ENCODE measurements around the gene SEMA5B. TPM values are rescaled to one million over a fixed set of nuclear protein-coding genes. Genes with fewer than 3 reads are reported as not detected.

The SEMA5B gene
- total and polyA plus RNA-seq, 2 donors = 2.2 to 10.8 TPM

DNA sequence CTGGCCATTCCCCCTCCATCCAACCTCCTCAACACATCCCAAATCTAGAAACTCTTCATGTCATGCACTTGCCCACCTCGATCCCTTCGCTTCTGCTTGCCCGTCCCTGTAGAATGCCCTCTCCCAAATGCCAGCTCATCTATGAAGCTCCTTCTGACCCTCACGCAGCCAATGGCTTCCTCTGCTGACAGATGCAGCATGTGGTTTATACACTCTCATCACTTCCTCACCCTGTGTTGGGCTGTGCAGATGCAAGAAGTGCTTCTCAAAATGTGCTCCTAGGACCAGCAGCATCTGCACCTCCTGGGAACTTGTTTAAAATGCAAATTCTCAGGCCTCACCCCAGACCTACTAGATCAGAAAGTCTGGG is 51.7 kb downstream of the SEMA5B start:
- no peaks in the 10 kb centered on the region for H3K4me1 ChIP-seq (ENCODE audit: insufficient read depth)
- H3K36me3 ChIP-seq (ENCODE audit: insufficient read depth) = no peaks in the 10 kb centered on the region
- no peak overlapping the region for H3K4me3 ChIP-seq (ENCODE audit: low read depth, low read length)
- no peak for DNase-seq (ENCODE audit: extremely low spot score)
- no peak overlapping the region for H3K27ac ChIP-seq (ENCODE audit: low read depth)
- WGBS = 61% methylated on average over 4 of the region's 4 CpGs

- H3K36me3 ChIP-seq (ENCODE audit: insufficient read depth) = no peaks in the 10 kb centered on the region
- H3K4me1 ChIP-seq (ENCODE audit: insufficient read depth) = no peaks in the 10 kb centered on the region
- peak; percentile 85 for DNase-seq (ENCODE audit: extremely low spot score)
- no peak overlapping the region for H3K27ac ChIP-seq (ENCODE audit: low read depth)
- H3K4me3 ChIP-seq (ENCODE audit: low read depth, low read length) = no peak overlapping the region
- WGBS = 10% methylated on average over 12 of the region's 12 CpGs
Observed at GRCh38 chr3:122975163-122975923, 52.2 kb downstream of the SEMA5B start.

DNA sequence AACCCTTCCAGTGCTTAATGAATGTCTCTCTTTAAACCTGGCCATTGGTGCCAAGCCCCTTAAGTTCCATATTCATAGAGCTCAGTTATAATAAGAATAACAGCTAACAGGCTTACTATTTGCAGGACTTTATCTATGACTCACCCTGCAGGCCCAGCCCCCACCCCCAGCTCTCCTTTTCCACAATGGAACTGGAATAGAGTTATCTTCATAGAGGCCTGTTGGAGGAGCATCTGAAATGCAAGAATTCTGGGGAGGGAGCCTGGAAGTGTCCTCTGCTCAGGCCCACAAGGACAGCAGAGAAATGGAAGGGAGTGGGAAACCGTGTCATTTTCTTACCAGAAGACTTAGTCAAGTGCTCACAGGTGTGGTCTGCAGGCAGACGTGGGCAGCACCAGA is 52.8 kb downstream of the SEMA5B start:
- no peak overlapping the region for H3K4me3 ChIP-seq (ENCODE audit: low read depth, low read length)
- H3K27ac ChIP-seq (ENCODE audit: low read depth) = no peak overlapping the region
- DNase-seq (ENCODE audit: extremely low spot score) = no peak
- H3K4me1 ChIP-seq (ENCODE audit: insufficient read depth) = no peaks in the 10 kb centered on the region
- no peaks in the 10 kb centered on the region for H3K36me3 ChIP-seq (ENCODE audit: insufficient read depth)
- 19% methylated on average over 2 of the region's 2 CpGs for WGBS

- DNase-seq (ENCODE audit: extremely low spot score) = no peak
- WGBS = 86% methylated on average over 12 of the region's 12 CpGs
- Histone ChIP-seq H3K4me3 (ENCODE audit: low read depth, low read length) (no peak overlapping the region), H3K4me1 (ENCODE audit: insufficient read depth) (no peaks in the 10 kb centered on the region), H3K36me3 (ENCODE audit: insufficient read depth) (no peaks in the 10 kb centered on the region), H3K27ac (ENCODE audit: low read depth) (no peak overlapping the region)
Observed at GRCh38 chr3:122973893-122974615, 53.5 kb downstream of the SEMA5B start.

GRCh38 chr3:122972141-122972540 is 55.4 kb downstream of the SEMA5B start:
- Histone ChIP-seq H3K4me3 (ENCODE audit: low read depth, low read length) (no peak overlapping the region), H3K4me1 (ENCODE audit: insufficient read depth) (no peaks in the 10 kb centered on the region), H3K36me3 (ENCODE audit: insufficient read depth) (no peaks in the 10 kb centered on the region), H3K27ac (ENCODE audit: low read depth) (no peak overlapping the region)
- WGBS = 98% methylated on average over 1 of the region's 1 CpG
- no peak for DNase-seq (ENCODE audit: extremely low spot score)

GRCh38 chr3:122969585-122970469 is 57.7 kb downstream of the SEMA5B start:
- H3K4me3 ChIP-seq (ENCODE audit: low read depth, low read length) = no peak overlapping the region
- H3K27ac ChIP-seq (ENCODE audit: low read depth) = no peak overlapping the region
- no peaks in the 10 kb centered on the region for H3K4me1 ChIP-seq (ENCODE audit: insufficient read depth)
- DNase-seq (ENCODE audit: extremely low spot score) = no peak
- WGBS = 33% methylated on average over 10 of the region's 10 CpGs
- H3K36me3 ChIP-seq (ENCODE audit: insufficient read depth) = no peaks in the 10 kb centered on the region

DNA sequence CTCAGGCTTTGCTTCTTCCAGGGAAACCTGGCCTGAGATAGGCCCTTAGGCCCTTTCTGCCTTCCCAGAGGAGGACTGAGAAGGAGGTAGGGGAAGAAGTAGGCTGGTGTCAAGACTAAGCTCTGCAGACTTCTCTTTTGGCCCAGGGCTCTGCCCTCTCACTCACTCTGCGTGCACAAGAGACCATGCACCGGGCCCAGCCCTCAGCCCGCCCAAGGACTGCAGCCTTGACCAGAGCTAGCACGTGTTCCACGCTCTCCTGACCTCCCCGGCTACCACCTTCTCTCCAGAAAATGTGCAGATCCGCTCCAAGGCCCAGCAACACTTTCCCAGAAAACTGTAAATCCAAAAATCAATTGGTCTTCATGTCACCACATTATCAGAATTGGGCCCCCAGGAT is 59.8 kb downstream of the SEMA5B start:
- WGBS = 97% methylated on average over 7 of the region's 7 CpGs
- no peaks in the 10 kb centered on the region for H3K36me3 ChIP-seq (ENCODE audit: insufficient read depth)
- DNase-seq (ENCODE audit: extremely low spot score) = no peak
- H3K4me3 ChIP-seq (ENCODE audit: low read depth, low read length) = no peak overlapping the region
- no peaks in the 10 kb centered on the region for H3K4me1 ChIP-seq (ENCODE audit: insufficient read depth)
- H3K27ac ChIP-seq (ENCODE audit: low read depth) = no peak overlapping the region

- H3K4me1 ChIP-seq (ENCODE audit: insufficient read depth) = no peaks in the 10 kb centered on the region
- no peak overlapping the region for H3K4me3 ChIP-seq (ENCODE audit: low read depth, low read length)
- no peak overlapping the region for H3K27ac ChIP-seq (ENCODE audit: low read depth)
- 93% methylated on average over 4 of the region's 4 CpGs for WGBS
- H3K36me3 ChIP-seq (ENCODE audit: insufficient read depth) = no peaks in the 10 kb centered on the region
- no peak for DNase-seq (ENCODE audit: extremely low spot score)
Observed at GRCh38 chr3:122967356-122967755, 60.2 kb downstream of the SEMA5B start.

DNA sequence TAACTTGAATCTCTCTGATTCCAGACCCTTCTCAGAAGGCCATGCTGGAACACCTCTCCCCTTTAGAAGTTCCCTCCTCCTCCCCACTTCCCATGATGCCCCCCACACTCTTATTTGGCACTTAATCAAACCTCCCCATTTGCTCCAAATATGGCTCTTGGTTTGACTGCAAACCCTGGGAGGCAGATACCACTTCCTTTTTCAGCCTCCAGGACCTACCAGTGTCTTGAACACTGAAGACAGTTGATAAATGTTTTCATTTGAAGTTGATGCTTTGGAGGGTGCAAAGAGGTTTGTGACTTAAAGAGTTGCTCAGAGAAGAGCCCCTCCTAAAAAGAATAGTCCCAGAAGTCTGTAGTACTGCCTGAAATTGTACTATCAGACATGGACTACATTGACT is 61.5 kb downstream of the SEMA5B start:
- H3K4me1 ChIP-seq (ENCODE audit: insufficient read depth) = no peaks in the 10 kb centered on the region

DNA sequence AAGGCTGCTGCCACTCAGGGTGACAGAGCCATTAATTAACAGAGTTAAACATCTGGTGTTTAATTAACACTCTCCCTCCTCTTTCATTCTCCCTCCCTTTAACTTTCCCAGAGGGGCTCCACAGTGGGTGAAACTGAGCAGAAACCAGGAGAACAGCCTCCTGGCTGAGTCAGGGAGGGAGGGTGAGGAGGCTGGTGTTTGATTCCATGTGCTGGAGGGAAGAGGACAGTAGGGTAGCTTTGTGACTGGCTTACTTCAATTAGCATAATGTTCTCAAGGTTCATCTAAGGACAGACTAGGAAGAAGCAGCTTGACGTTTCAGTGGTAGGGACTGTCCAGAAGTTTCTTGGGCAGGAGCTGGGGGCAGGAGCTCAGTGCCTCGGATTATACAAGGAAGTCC is 62.8 kb downstream of the SEMA5B start:
- DNase-seq (ENCODE audit: extremely low spot score) = no peak
- Histone ChIP-seq H3K27ac (ENCODE audit: low read depth) (no peak overlapping the region), H3K36me3 (ENCODE audit: insufficient read depth) (no peaks in the 10 kb centered on the region), H3K4me1 (ENCODE audit: insufficient read depth) (no peaks in the 10 kb centered on the region), H3K4me3 (ENCODE audit: low read depth, low read length) (no peak overlapping the region)
- 39% methylated on average over 2 of the region's 2 CpGs for WGBS

More for the DNA sequence above, 61.5 kb downstream of the SEMA5B start:
- no peak overlapping the region for H3K27ac ChIP-seq (ENCODE audit: low read depth)
- no peak for DNase-seq (ENCODE audit: extremely low spot score)
- H3K36me3 ChIP-seq (ENCODE audit: insufficient read depth) = no peaks in the 10 kb centered on the region
- H3K4me3 ChIP-seq (ENCODE audit: low read depth, low read length) = no peak overlapping the region

GRCh38 chr3:122962149-122962548 is 65.4 kb downstream of the SEMA5B start:
- DNase-seq (ENCODE audit: extremely low spot score) = no peak
- Histone ChIP-seq H3K4me3 (ENCODE audit: low read depth, low read length) (no peak overlapping the region), H3K36me3 (ENCODE audit: insufficient read depth) (no peaks in the 10 kb centered on the region), H3K27ac (ENCODE audit: low read depth) (no peak overlapping the region), H3K4me1 (ENCODE audit: insufficient read depth) (no peaks in the 10 kb centered on the region)
- WGBS = 83% methylated on average over 9 of the region's 9 CpGs

GRCh38 chr3:122961146-122961545 is 66.4 kb downstream of the SEMA5B start:
- no peaks in the 10 kb centered on the region for H3K4me1 ChIP-seq (ENCODE audit: insufficient read depth)
- H3K36me3 ChIP-seq (ENCODE audit: insufficient read depth) = no peaks in the 10 kb centered on the region
- H3K4me3 ChIP-seq (ENCODE audit: low read depth, low read length) = no peak overlapping the region
- WGBS = 78% methylated on average over 4 of the region's 4 CpGs
- no peak overlapping the region for H3K27ac ChIP-seq (ENCODE audit: low read depth)
- no peak for DNase-seq (ENCODE audit: extremely low spot score)

DNA sequence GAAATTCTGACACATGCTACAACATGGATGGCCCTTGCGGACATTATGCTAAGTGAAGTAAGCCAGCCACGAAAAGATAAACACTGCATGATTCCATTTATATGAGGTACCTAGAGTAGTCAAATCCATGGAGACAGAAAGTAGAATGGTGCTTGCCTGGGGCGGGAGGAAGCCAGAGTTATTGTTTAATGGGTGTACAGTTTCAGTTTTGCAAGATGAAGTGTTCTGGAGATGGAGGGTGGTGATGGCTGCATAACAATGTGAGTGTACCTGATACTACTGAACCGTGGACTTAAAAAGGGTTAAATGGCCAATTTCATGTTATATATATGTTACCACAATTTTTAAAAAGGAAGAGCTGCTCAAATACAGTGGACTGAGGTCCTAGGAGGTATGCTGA is 66.9 kb downstream of the SEMA5B start:
- no peaks in the 10 kb centered on the region for H3K4me1 ChIP-seq (ENCODE audit: insufficient read depth)
- DNase-seq (ENCODE audit: extremely low spot score) = no peak
- no peak overlapping the region for H3K27ac ChIP-seq (ENCODE audit: low read depth)
- WGBS = 94% methylated on average over 4 of the region's 4 CpGs
- H3K36me3 ChIP-seq (ENCODE audit: insufficient read depth) = no peaks in the 10 kb centered on the region
- H3K4me3 ChIP-seq (ENCODE audit: low read depth, low read length) = no peak overlapping the region

- no peak for DNase-seq (ENCODE audit: extremely low spot score)
- WGBS = 79% methylated on average over 5 of the region's 5 CpGs
- no peak overlapping the region for H3K27ac ChIP-seq (ENCODE audit: low read depth)
- no peaks in the 10 kb centered on the region for H3K4me1 ChIP-seq (ENCODE audit: insufficient read depth)
- no peak overlapping the region for H3K4me3 ChIP-seq (ENCODE audit: low read depth, low read length)
- no peaks in the 10 kb centered on the region for H3K36me3 ChIP-seq (ENCODE audit: insufficient read depth)
Observed at GRCh38 chr3:122959339-122959738, 68.2 kb downstream of the SEMA5B start.

Data from urinary bladder (tissue), 4 donors.